Measurements from ENCODE around the gene NEDD9. TPM values are rescaled to one million over a fixed set of nuclear protein-coding genes. Genes with fewer than 3 reads are reported as not detected.

NEDD9 gene
- total RNA-seq, 1 donor from 2014 or later = 36.9 TPM

DNA sequence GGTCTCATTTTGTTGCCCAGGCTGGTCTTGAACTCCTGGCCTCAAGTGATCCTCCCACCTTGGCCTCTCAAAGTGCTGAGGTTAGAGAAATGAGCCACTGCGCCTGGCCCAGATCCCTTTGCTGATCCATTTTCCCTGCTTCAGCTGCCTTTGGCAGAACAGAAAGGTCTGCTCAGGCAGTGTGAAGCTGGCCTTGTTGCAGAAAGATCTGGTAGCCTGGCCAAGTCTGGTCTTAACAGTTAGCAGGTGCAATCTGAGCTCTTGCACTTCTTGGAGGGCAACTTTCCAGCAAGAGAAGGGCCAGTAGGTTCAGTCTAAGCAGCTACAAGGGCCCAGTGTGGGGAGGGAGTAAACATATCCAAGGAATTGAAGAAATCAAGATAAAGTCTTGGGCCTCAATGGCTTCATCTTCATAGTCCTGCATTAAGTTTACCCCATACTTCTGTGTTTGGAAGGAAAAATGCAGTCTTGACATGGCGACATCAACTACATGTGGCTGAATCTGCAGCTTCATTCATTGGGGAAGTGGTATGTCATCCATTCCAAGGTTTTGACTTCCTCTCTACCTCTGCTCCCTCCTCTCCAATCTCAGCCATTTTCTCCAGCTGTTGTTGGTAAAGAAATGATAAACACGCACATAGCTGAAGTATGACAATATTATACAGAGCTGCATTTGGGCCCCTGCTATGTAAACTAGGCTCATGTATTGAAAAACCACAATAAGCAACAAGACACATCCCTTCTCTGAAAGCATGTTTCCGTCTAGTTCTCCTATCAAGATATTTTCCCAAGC lies 39.0 kb upstream of the NEDD9 start:
- peaks cover 23% of the 10 kb centered on the region for H3K36me3 Mint-ChIP-seq (ENCODE audit: low read depth)
- H3K27ac Mint-ChIP-seq = no peak overlapping the region
- no peaks in the 10 kb centered on the region for H3K9me3 Mint-ChIP-seq
- H3K4me1 Mint-ChIP-seq = peaks cover 20% of the 10 kb centered on the region
- no peak for DNase-seq
- H3K27me3 Mint-ChIP-seq = no peaks in the 10 kb centered on the region
- intact Hi-C loops (cut with micrococcal nuclease) = no loop called here
- H3K4me3 Mint-ChIP-seq = no peak overlapping the region

DNA sequence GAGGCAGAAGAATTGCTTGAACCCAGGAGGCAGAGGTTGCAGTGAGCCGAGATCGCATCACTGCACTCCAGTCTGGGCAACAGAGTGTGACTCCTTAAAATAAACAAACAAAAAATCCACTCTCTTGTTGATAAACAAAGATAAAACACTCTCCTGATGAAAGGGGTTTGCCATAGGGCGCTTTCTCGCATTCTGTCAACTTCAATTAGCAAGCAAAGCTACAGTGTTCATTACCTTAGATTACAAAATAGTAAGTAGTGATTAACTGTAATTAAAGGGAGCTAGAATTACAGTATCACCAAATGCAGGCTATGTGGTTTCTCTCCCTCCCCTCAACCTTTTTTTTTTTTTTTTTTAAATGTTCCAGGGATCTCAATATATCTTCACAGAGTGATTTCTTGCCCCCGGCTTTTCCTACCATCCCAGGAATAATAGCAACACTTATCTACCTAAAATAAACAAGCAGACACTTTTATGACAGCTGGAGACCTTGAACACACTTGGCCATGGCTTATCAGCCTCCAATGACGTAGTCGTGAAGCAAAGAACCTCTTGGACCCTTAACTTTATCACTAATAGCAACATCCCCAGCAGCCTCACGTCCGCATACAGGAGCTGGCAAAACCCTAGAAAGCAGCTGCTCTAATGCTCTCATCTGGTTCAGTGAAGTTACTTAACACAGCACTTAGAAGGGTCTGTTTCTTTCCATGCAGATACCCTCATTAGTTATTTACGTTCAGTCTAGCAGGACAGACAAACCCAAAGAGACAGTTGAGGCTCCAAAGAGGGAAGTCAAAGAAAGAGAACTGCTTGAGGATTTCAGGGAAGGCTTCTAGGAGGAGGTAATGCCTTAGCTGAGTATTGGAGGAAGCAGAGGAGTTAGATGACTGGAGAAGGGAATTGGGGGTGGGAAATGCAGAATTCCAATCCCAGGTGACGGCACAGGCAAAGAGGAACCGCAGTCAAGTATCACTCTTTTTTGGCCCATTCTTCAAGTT lies 37.9 kb upstream of the NEDD9 start:
- Mint-ChIP-seq H3K27ac (no peak overlapping the region), H3K36me3 (ENCODE audit: low read depth) (peaks cover 25% of the 10 kb centered on the region), H3K9me3 (no peaks in the 10 kb centered on the region), H3K4me3 (no peak overlapping the region), H3K27me3 (no peaks in the 10 kb centered on the region), H3K4me1 (peaks cover 11% of the 10 kb centered on the region)
- intact Hi-C loops (cut with micrococcal nuclease) = no loop called here
- DNase-seq = no peak

DNA sequence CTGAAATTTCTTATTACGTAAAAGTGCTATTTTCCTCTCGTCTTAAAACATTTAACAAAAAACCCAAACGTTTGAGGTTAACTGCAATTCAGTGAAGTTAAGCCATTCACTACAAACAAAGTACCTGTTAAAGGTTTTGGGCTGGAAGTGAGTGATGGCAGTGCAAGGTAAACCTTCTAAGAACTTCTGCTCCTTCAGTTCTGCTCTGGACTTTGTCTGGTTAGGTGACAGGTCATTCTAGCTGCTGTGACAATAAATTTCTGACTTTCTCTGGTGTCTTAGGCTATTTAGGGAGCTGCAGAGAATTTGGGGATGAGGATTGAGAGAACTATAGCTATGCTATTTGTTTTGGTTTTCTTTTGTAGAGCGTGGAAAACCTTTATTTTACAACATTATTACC lies 36.5 kb upstream of the NEDD9 start:
- intact Hi-C loops (cut with micrococcal nuclease) = no loop called here
- no peak for DNase-seq
- Mint-ChIP-seq H3K4me3 (no peak overlapping the region), H3K27ac (no peak overlapping the region), H3K36me3 (ENCODE audit: low read depth) (peaks cover 31% of the 10 kb centered on the region), H3K9me3 (peaks cover under 1% of the 10 kb centered on the region), H3K4me1 (peaks cover 5% of the 10 kb centered on the region), H3K27me3 (no peaks in the 10 kb centered on the region)

DNA sequence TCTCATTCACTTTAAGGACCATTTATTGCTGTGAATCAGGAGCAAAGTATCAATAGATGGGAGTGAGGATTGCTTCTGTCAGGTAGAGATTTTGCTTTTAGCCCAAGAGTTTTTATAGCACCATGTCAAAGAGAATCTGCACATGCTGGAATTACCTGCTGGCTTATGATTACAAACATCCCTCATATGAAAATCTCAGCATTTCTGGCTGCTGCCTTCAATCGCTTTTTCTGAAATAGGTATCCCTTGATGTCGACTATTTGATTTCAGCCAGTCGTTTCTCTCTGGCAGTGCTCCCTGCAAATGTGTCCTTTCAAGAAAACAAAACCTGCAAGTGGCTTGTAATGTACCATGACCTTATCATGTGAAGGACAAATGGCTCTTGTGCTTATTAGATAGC lies 34.5 kb upstream of the NEDD9 start:
- intact Hi-C loops (cut with micrococcal nuclease) = no loop called here
- no peak overlapping the region for H3K4me3 Mint-ChIP-seq
- H3K27me3 Mint-ChIP-seq = no peaks in the 10 kb centered on the region
- H3K36me3 Mint-ChIP-seq (ENCODE audit: low read depth) = peaks cover 33% of the 10 kb centered on the region
- peaks cover 14% of the 10 kb centered on the region for H3K4me1 Mint-ChIP-seq
- no peak for DNase-seq
- peaks cover 5% of the 10 kb centered on the region for H3K9me3 Mint-ChIP-seq
- no peak overlapping the region for H3K27ac Mint-ChIP-seq

DNA sequence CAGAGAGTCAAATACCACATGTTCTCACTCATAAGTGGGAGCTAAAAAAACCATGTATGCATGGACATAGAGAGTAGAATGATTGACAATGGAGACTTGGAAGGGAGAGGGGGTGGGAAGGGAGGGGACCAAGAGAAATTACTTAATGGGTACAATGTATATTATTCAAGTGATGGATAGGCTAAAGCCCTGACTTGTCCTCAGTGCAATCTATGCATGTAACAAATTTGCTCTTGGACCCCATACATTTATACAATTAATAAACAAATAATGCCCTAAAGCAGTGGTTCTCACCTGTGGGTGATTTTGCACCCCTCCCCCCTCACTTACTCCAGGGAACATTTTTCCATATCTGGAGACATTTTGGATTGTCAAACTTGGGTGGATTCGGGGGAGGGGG lies 33.5 kb upstream of the NEDD9 start:
- no peak for DNase-seq
- intact Hi-C loops (cut with micrococcal nuclease) = no loop called here
- Mint-ChIP-seq H3K27ac (no peak overlapping the region), H3K4me3 (no peak overlapping the region), H3K36me3 (ENCODE audit: low read depth) (peaks cover 31% of the 10 kb centered on the region), H3K27me3 (no peaks in the 10 kb centered on the region), H3K9me3 (peaks cover 5% of the 10 kb centered on the region), H3K4me1 (peaks cover 16% of the 10 kb centered on the region)

DNA sequence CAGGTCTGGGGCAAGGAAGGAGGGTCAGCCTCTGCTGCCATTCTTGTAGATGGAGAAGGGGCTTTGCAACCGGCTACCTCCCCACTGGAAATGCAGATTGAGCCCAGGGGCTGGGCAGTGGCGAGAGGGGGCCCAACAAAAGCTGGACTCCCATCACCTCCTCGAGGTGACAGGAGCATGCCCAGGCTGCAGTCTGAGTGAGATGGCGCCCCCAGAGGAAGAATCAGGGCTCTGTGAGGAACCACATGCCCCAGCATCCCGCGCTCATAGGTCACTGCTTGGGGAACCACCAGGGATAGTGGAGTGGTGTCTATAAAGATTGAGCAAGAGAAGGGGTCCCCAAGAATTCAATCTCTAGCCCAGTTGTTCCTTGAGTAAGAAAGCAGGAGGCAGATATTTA lies 31.6 kb upstream of the NEDD9 start:
- Mint-ChIP-seq H3K27me3 (no peaks in the 10 kb centered on the region), H3K4me1 (peaks cover 26% of the 10 kb centered on the region), H3K9me3 (peaks cover 5% of the 10 kb centered on the region), H3K36me3 (ENCODE audit: low read depth) (peaks cover 30% of the 10 kb centered on the region), H3K27ac (no peak overlapping the region), H3K4me3 (no peak overlapping the region)
- intact Hi-C loops (cut with micrococcal nuclease) = no loop called here
- no peak for DNase-seq

DNA sequence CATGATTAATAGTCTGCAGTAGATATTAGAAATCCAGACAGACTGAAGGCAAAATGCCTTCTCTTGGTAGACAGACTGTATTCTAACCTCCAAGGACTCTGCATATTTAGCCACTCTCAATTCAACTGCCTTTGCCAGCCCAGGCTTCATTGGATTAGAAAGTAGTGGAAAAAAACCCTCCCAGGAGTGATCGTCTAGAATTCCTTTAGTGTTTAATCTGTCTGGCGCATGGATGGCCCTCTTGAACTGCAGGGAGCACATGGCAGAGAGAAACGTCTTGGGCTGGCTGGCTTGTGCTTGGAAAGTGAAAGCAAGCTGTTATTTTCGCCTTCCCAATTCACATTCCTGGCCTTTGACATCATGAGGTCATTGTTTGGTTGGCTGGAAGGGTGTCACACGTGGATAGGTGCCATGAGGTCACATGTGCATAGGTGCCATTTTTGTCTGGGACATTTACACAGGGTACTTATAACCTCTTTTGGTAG lies 30.9 kb upstream of the NEDD9 start:
- Mint-ChIP-seq H3K27me3 (no peaks in the 10 kb centered on the region), H3K27ac (no peak overlapping the region), H3K4me3 (no peak overlapping the region), H3K4me1 (peaks cover 32% of the 10 kb centered on the region), H3K36me3 (ENCODE audit: low read depth) (peaks cover 29% of the 10 kb centered on the region), H3K9me3 (peaks cover 5% of the 10 kb centered on the region)
- no peak for DNase-seq
- intact Hi-C loops (cut with micrococcal nuclease) = no loop called here

DNA sequence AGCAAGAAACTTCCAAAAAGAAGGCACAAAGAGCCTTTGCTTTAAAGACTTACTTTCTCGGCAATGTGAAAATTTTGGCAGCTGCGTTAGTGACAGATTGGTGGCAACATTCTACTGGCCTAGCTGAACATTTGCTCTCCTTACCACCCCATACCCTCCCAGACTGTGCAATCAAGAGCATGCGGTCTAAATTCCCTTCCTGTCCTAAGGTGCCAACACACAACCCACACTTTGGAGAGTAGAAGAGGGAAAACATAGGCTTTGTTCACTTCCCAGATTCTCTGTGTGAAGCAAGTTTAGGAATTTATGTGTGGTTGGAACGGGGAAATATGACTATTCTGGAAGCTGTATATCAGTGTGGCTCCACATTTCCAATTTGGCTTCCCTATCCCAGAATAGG lies 29.8 kb upstream of the NEDD9 start:
- DNase-seq = no peak
- intact Hi-C loops (cut with micrococcal nuclease) = no loop called here
- Mint-ChIP-seq H3K36me3 (ENCODE audit: low read depth) (peaks cover 34% of the 10 kb centered on the region), H3K27ac (no peak overlapping the region), H3K4me1 (peaks cover 42% of the 10 kb centered on the region), H3K27me3 (no peaks in the 10 kb centered on the region), H3K4me3 (no peak overlapping the region), H3K9me3 (peaks cover 5% of the 10 kb centered on the region)

DNA sequence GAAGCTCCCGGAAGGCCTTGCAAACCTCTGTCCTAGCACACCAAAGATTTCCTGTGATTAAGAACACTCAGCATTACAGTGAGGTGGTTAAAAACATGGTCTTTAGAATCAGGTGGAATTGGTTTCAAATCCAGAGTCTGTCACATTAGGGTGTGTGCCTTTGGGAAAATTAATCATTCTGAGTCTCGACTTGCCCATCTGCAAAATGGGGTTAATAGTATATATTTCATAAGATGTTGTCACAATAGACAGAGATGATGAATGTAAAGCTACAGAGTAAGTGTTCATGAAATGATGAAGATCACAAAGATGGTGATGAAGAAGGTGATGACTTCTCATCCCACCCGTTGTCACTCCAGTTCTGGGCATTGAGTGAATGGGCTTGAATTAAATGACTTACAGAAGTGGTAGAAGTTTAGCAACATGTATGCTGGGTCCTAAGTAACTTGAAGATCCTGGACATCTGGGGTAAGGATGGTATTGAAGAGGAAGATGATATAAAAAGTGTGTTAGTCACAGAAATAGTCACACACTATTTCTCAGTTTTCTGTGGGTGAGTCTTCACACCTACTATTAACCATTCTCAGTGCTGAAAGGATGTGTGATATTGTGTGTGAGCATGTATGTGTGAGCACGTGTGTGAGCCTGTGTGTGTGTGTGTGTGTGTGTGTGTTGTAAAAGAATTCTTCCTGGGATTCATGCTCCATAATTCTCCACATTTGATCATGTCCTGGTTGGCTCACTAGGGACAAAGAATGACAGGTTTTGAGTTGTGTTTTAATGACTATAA lies 28.0 kb upstream of the NEDD9 start:
- no peak for DNase-seq
- peaks cover 6% of the 10 kb centered on the region for H3K9me3 Mint-ChIP-seq
- peaks cover 45% of the 10 kb centered on the region for H3K4me1 Mint-ChIP-seq
- intact Hi-C loops (cut with micrococcal nuclease) = no loop called here
- no peak overlapping the region for H3K4me3 Mint-ChIP-seq
- no peaks in the 10 kb centered on the region for H3K27me3 Mint-ChIP-seq
- peak overlapping the region; percentile 3 for H3K27ac Mint-ChIP-seq
- H3K36me3 Mint-ChIP-seq (ENCODE audit: low read depth) = peaks cover 33% of the 10 kb centered on the region

DNA sequence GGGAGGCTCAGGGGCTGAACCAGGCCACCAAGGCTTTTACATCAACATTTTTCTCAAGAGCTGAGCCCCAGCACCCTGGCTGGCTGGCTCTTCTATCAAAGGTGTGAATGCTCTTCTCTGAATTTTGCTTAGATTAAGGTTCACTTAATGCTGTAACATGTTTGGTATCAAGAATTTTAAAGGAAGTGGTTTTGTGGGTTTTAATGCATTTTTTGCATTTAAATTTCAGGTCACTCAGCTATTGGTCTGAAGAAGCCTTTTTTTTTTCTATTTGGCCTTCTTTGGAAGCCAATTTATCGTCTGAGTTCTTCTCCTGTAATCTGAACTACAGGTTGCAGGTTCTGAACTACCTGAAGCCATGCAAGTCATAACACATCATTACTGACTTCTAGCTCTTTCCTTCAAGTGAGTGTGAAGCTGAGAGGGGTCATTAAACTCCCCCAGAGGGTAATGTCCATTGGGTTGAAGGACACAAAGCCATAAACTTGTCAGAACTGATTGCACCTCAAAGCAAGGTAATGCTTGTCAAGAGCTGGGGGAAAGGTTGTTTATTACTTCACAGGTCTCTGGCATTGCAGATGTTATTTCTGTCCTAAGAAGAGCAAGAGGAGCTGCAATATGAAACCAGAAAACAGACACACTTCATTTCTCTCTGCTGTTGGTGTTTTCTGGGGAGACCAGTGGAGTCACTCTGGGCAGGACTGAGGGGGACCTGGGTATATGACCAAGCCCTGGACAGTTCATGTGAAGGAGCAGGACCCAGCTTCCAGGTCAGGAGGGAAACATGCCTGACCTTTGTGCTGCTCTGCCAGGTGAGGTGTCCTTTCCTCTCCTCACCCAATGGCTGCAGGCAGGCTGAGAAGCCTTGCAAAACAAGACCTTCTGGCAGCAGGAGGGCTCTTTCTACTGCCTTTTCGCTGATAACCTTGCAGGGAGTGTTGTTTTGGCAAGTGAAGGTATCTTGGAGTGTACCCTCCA lies 26.1 kb upstream of the NEDD9 start:
- H3K36me3 Mint-ChIP-seq (ENCODE audit: low read depth) = peaks cover 32% of the 10 kb centered on the region
- H3K4me3 Mint-ChIP-seq = peak overlapping the region; percentile 65
- H3K4me1 Mint-ChIP-seq = peaks cover 46% of the 10 kb centered on the region
- intact Hi-C loops (cut with micrococcal nuclease) = no loop called here
- no peaks in the 10 kb centered on the region for H3K27me3 Mint-ChIP-seq
- peak overlapping the region; percentile 73 for H3K27ac Mint-ChIP-seq
- DNase-seq = peak; percentile 77
- H3K9me3 Mint-ChIP-seq = peaks cover 8% of the 10 kb centered on the region

DNA sequence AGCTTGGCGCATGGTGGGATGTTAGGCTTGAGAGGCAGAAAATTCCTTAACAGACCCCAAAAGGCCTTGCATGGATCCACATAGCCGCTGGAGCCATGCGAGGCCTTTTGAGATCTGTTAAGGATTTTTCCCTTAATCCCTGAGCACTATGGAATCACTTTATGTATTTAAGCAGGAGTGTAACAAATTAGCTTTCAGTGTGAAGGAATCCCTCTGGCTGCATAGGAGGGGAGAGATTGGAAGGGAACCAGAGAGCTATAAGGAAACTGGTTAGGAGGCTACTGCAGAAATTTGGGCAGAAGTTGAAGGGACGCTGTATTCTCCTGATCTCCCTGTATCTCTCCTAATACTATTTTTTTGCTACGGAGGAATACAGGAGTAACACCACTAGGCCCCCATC lies 23.1 kb upstream of the NEDD9 start:
- Mint-ChIP-seq H3K36me3 (ENCODE audit: low read depth) (peaks cover 38% of the 10 kb centered on the region), H3K9me3 (peaks cover 8% of the 10 kb centered on the region), H3K4me1 (peaks cover 37% of the 10 kb centered on the region), H3K27ac (no peak overlapping the region), H3K27me3 (no peaks in the 10 kb centered on the region), H3K4me3 (no peak overlapping the region)
- intact Hi-C loops (cut with micrococcal nuclease) = no loop called here
- DNase-seq = no peak

DNA sequence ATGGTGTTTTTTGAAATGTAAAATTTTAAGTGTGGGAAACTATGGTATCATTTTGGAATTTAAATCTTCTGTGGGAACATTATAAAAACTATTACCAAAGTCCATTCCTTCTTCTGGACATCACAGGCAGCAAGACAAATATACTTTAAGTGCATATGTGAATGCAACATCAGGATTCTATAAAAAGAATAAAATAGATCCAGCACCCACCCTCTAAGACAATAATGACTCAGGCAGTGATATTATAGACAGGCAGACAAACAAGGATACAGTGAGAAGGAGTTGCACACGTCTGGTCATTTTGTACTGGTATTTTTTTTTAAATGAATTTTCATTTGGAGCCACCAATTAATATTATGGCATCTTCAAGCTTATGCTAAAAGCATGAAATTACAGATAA lies 21.1 kb upstream of the NEDD9 start:
- Mint-ChIP-seq H3K9me3 (peaks cover 8% of the 10 kb centered on the region), H3K36me3 (ENCODE audit: low read depth) (peaks cover 51% of the 10 kb centered on the region), H3K27me3 (no peaks in the 10 kb centered on the region), H3K27ac (no peak overlapping the region), H3K4me3 (no peak overlapping the region), H3K4me1 (peaks cover 23% of the 10 kb centered on the region)
- no peak for DNase-seq
- intact Hi-C loops (cut with micrococcal nuclease) = no loop called here
